Rectal smooth muscle tissue (tissue), 1 donor: ENCODE results near the gene NECTIN3.

Source experiments
- H3K27ac ChIP-seq: one replicate; pipeline ENCODE4 v1.7.0; 2013; ENCODE audit warnings: low read depth, low read length, inconsistent platforms
- H3K27me3 ChIP-seq: one replicate; pipeline ENCODE4 v1.7.0; 2013; ENCODE audit warnings: low read length; ENCODE audit not compliant: control insufficient read depth, insufficient read depth
- H3K36me3 ChIP-seq: one replicate; pipeline ENCODE4 v1.7.0; 2013; ENCODE audit warnings: low read length; ENCODE audit not compliant: control insufficient read depth, insufficient read depth
- H3K4me1 ChIP-seq: one replicate; pipeline ENCODE4 v1.7.0; 2013; ENCODE audit warnings: low read length; ENCODE audit not compliant: control insufficient read depth, insufficient read depth
- H3K4me3 ChIP-seq: one replicate; pipeline ENCODE4 v1.7.0; 2013; ENCODE audit warnings: low read length
- H3K9ac ChIP-seq: one replicate; pipeline ENCODE4 v1.7.0; 2013; ENCODE audit warnings: low read length

NECTIN3 gene

DNA sequence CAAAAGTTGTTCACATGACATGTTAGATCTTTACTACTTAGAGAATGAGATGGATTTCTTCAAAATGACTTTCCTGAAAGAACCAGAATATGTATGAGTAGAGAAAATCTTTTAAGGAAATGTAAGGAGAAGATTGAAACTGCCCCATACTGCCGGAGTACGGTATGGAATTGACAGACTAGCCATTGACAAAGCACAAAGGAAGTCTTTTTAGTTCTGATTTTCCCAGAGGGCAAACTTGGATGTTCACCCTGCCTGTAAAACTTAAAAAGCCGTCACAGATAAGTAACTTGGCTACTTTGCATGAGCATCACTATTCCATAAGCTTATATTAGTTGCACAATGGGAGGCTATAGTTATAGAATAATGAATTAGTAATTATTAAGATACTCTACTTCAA is 93.8 kb downstream of the NECTIN3 start:
- H3K27me3 ChIP-seq = no peaks in the 10 kb centered on the region
- no peak overlapping the region for H3K4me3 ChIP-seq
- H3K4me1 ChIP-seq = no peaks in the 10 kb centered on the region
- no peak overlapping the region for H3K27ac ChIP-seq
- peaks cover 2% of the 10 kb centered on the region for H3K36me3 ChIP-seq
- H3K9ac ChIP-seq = no peak overlapping the region

DNA sequence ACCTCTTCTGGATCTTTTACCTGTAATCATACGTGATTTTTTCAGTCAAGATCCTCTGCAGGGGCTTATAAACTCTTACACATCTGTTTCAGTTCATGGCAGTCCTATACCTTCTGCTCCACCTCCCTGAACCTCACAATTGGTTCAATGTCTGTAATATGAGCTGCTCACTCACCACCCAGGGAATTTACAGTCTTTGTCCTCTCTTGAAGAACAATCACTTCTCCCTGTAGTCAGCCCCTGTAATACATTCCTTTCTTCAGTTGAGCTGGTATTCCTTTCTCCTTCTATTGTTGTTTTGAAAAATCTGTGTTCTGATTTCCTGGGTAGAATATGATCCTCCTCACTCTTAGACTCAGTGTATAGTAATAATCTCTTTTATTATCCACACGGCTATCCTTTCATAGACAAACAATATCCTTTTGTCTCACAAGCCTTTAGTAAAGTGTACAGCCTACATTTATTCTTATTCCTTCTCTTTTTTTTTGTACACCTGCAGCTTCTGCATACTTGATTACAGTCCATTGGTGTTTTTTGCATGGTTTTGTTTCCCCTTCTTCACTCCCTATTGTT is 101.8 kb downstream of the NECTIN3 start:
- Histone ChIP-seq H3K4me3 (no peak overlapping the region), H3K36me3 (peaks cover 4% of the 10 kb centered on the region), H3K9ac (no peak overlapping the region), H3K4me1 (no peaks in the 10 kb centered on the region), H3K27me3 (no peaks in the 10 kb centered on the region), H3K27ac (no peak overlapping the region)

DNA sequence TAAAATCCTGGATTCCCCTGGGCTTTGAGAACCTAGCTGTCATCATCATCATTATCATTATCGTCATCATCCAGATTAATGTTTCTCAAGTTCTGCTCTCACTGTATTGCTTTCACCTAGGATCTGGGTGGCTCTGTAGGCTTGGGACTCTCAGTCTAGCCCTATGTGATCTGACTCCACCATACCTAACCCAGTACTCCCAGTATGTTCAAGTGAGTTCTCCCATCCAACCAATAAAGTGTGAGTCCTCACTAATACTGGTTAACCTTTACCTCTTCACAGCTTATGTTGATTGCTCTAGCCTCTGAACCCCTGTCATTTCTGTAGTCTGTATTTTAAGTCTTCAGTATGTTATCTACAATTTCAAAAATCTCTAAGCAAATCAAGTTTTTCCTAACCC is 102.3 kb downstream of the NECTIN3 start:
- H3K27me3 ChIP-seq = no peaks in the 10 kb centered on the region
- H3K27ac ChIP-seq = no peak overlapping the region
- no peaks in the 10 kb centered on the region for H3K4me1 ChIP-seq
- H3K4me3 ChIP-seq = no peak overlapping the region
- H3K9ac ChIP-seq = no peak overlapping the region
- H3K36me3 ChIP-seq = peaks cover 4% of the 10 kb centered on the region

DNA sequence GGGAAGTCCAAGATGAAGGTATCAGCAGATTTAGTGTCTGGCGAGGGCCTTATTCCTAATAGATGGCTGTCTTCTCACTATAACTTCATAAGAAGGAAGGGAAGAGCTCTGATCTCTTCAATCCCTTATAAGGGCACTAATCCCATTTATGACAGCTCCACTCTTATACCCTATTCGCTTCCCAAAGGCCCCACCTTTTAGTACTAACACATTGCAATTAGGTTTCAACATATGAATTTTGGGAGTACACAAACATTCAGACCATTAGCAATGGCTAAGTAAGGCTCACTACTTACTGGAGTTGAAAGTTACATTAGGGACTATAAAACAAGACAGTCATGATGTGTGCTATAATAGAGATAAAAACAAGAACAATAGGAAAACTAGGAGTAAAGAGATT is 118.9 kb downstream of the NECTIN3 start:
- H3K27me3 ChIP-seq = no peaks in the 10 kb centered on the region
- H3K4me1 ChIP-seq = no peaks in the 10 kb centered on the region
- no peak overlapping the region for H3K9ac ChIP-seq
- no peak overlapping the region for H3K4me3 ChIP-seq
- H3K36me3 ChIP-seq = peaks cover 2% of the 10 kb centered on the region
- H3K27ac ChIP-seq = no peak overlapping the region

DNA sequence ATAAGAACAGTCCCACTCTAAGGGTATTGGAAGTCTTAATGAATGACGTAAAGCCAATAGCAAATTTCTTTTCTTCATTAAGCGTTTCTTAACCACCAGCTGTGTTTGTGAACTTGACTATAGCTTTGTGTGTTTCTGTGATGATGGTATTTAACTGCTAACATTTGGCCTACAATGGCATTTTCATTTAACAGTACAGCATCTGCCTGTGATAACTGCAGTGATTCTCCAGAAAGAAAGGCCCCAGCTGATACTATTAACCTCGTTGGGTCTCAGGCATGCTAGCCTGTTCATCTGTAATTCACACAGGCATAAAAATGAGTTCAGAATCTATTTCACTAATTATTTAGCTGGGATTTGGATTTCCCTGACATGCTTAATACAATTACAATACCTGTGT is 121.9 kb downstream of the NECTIN3 start:
- Histone ChIP-seq H3K9ac (no peak overlapping the region), H3K4me3 (no peak overlapping the region), H3K4me1 (no peaks in the 10 kb centered on the region), H3K27ac (no peak overlapping the region), H3K36me3 (peaks cover 2% of the 10 kb centered on the region), H3K27me3 (no peaks in the 10 kb centered on the region)

DNA sequence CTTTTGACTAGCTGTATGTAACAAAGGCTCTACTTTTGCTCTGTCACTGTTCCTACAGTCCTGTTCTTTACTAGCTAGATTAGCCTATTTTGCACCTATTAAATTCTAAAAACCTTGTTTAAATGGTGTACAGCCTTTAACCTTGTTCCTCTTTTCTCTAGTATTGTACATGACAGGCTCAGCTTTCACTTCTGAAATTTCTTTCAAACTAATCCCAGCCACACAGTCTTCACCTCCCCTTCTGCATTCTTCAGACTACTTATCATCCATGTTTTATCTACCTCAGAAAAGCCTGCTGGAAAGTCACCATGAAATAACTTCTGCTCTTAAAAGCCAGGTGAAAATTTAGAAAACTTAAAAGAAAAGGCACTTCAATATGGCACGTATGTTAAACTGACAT is 122.4 kb downstream of the NECTIN3 start:
- H3K36me3 ChIP-seq = peaks cover 2% of the 10 kb centered on the region
- H3K4me1 ChIP-seq = no peaks in the 10 kb centered on the region
- H3K4me3 ChIP-seq = no peak overlapping the region
- no peak overlapping the region for H3K27ac ChIP-seq
- no peak overlapping the region for H3K9ac ChIP-seq
- no peaks in the 10 kb centered on the region for H3K27me3 ChIP-seq

DNA sequence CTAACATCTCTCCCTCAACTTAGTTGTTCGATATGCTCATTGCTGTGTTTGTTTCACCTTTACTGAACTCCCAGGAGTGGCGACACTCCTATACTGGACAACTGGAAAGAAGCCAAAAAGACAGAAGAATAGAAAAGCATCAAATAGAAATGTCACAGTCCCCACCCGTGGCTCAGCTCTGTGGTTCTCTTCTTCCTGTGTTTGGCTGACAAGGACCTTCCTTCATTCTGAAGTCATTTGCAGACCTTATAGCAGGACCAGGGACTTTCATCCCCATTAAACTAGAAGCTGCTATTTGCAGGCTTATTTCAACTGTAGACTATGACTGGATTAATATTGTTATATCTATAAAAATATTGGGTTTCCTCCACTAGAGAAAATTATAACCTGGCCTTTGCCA is 125.9 kb downstream of the NECTIN3 start:
- H3K4me3 ChIP-seq = no peak overlapping the region
- H3K36me3 ChIP-seq = no peaks in the 10 kb centered on the region
- no peaks in the 10 kb centered on the region for H3K27me3 ChIP-seq
- no peaks in the 10 kb centered on the region for H3K4me1 ChIP-seq
- H3K27ac ChIP-seq = no peak overlapping the region
- no peak overlapping the region for H3K9ac ChIP-seq

DNA sequence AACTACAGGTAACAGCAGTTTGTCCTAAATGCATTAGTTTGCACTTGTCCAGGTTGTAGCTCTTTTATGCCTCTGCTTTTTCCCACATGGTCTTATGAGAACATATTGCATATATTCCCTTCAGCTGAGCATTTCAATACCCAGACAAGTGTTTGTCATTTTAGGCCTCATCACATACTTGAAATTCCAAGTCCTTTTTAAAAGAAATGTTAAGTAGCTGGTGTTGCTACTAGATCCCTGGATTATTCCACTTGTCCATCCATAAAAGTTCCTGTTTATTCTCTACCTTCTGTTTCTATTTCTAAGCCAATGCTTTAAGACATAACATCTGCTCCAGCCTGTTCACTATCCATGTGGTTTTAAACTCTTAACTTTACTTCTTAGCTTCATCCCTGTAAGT is 128.4 kb downstream of the NECTIN3 start:
- Histone ChIP-seq H3K36me3 (no peaks in the 10 kb centered on the region), H3K4me3 (no peak overlapping the region), H3K4me1 (no peaks in the 10 kb centered on the region), H3K27me3 (no peaks in the 10 kb centered on the region), H3K9ac (no peak overlapping the region), H3K27ac (no peak overlapping the region)

DNA sequence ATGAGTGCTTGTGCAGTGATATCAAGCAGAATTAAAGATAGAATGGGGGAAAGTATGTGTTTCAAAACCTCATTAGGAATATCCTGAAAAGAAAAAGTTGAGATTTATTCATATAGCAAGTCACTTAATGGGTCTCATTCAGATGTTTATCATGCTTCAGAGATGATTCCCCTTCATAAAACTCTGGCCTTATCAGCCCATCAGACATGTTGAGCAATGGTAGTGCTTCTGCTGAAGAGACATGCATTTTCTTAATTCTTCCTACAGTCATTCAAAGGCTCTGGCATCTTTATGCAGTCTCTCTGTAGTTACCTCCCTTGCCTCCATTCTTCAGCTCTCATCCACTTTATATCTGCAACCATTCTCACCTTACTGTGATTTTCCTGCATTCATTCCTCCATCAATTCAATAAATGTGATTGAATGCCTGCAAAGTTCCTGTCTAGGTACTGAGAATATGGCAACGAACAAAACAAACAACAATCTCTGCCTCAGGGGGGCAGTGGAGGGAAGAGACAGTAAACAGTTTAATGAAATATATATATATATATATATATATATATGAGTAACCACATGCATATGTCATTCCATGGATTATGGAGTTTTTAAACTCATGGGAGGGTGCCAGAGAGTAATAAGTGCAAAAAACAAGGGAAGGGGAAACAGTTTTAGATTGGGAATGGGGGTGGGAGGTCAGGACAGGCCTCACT is 138.5 kb downstream of the NECTIN3 start:
- Histone ChIP-seq H3K4me3 (no peak overlapping the region), H3K27ac (no peak overlapping the region), H3K27me3 (no peaks in the 10 kb centered on the region), H3K4me1 (no peaks in the 10 kb centered on the region), H3K36me3 (no peaks in the 10 kb centered on the region), H3K9ac (no peak overlapping the region)

DNA sequence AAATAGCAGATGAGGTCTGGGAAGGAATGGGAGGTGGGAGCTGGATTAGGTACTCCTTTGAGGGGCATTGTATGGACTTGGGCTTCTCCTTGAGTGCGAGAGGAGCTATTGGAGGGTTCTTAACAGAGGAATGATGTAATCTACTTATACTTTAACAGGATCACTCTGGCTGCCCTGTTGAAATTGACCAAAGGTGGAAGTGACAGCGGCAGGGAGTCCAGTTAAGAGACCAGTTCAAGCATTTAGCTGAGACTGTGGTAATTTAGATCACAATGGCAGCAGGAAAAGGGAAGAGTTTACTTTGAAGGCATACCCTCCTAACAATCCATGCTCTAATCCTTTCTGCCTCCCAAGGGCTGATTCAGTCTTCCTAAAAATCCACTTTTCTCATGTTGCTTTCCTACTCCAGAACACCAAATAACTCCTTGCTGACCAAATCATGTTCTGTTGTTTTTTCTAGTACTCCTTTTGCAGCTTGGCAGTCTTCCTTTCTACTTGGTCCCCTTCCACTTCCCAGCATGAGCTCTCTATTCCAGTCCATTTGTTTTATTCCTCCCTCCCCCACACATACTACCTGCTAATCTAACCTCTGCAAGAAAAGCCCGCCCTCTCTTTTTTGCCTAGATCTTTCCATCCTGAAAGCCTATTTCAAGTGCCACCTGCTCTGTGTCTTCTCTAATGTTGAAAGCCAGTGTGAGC is 139.4 kb downstream of the NECTIN3 start:
- Histone ChIP-seq H3K27ac (no peak overlapping the region), H3K4me1 (no peaks in the 10 kb centered on the region), H3K4me3 (no peak overlapping the region), H3K27me3 (no peaks in the 10 kb centered on the region), H3K9ac (no peak overlapping the region), H3K36me3 (no peaks in the 10 kb centered on the region)

DNA sequence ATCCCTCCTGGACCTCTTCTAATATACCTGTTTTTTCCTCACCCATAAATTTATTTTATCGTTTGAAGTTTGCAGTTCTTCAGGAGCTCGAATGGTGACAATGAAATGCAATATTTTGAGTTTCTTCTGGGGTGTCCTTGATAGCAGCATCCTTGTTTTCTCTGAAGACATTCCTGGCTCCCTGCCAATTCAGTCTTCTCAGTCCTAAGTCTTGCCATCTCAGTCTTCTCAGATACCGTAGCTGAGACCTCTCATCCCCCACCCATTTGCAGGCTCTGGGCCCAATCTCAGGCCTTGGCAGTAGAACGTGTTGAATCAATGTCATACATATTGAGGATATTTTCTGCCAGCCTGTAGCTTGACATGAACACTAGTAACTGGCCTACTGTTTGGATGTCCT is 140.9 kb downstream of the NECTIN3 start:
- no peak overlapping the region for H3K4me3 ChIP-seq
- no peak overlapping the region for H3K27ac ChIP-seq

DNA sequence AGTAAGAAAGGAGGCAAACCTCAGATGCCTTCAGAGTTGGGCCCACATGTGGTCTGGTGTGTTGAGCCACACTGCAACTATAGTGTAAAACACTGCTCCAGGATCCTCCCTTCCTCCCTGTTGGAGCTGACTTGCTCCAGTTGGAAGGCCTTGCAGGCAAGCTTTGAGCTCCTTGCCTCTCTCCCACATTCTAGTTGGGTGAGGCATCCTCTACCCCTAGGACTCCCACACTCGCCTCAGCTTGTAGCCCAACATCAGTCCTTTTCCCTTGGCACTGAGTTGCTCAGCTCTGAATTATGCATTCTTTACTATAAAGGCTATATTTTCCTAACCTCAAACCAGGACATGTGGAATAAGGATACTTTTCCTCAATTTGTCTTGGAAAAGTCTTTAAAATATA is 143.9 kb downstream of the NECTIN3 start:
- Histone ChIP-seq H3K9ac (no peak overlapping the region), H3K27ac (no peak overlapping the region), H3K36me3 (no peaks in the 10 kb centered on the region), H3K4me1 (no peaks in the 10 kb centered on the region), H3K27me3 (no peaks in the 10 kb centered on the region), H3K4me3 (no peak overlapping the region)

More for the DNA sequence above, 140.9 kb downstream of the NECTIN3 start:
- Histone ChIP-seq H3K36me3 (no peaks in the 10 kb centered on the region), H3K9ac (no peak overlapping the region), H3K27me3 (no peaks in the 10 kb centered on the region), H3K4me1 (no peaks in the 10 kb centered on the region)

DNA sequence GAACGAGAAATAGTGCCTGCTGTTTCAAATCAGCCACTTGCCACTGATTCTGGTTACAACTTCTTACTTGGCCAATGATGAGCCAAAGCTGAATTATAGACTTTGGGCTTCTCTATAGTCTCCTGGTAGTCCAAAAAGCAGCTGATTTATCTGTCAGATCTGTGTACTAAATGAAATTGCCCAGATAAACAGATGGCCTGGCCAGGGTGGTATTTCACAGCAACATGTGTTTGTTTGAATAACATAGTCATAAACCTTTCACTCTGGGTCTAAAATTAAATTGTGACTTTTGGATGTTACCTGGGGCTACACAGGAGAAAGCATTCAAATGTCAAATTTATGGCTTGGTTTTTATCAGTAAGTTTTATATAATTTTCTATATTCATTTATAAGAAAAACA is 147.0 kb downstream of the NECTIN3 start:
- Histone ChIP-seq H3K27me3 (no peaks in the 10 kb centered on the region), H3K36me3 (no peaks in the 10 kb centered on the region), H3K27ac (no peak overlapping the region), H3K4me1 (no peaks in the 10 kb centered on the region), H3K9ac (no peak overlapping the region), H3K4me3 (no peak overlapping the region)
